Lower leg skin (tissue), 4 donors: ENCODE results near the gene TMEM222. TPM values are rescaled to one million over a fixed set of nuclear protein-coding genes. Genes with fewer than 3 reads are reported as not detected.
A peak's percentile ranks its signal among the peaks of the same experiment; 100 is the strongest.

Source experiments
- DNase-seq, 2 donors: peaks; one replicate each; pipeline ENCODE4 v3.0.0-alpha.2; 2019; ENCODE audit warnings: low spot score in 2 of 2
- H3K4me3 ChIP-seq: fragments of 200-600 bp; sonication (generic); 2 replicates; pipeline ENCODE4 v1.5.1; 2017; ENCODE audit warnings: mild to moderate bottlenecking, low read depth; ENCODE audit not compliant: poor library complexity, severe bottlenecking
- CTCF ChIP-seq, 3 donors: fragments of 450-650 bp; IDR thresholded peaks; one replicate each; pipeline ENCODE4 v1.5.1; 2016; ENCODE audit warnings: antibody characterized with exemption in 3 of 3, mild to moderate bottlenecking in 3 of 3, moderate library complexity in 2 of 3
- POLR2A ChIP-seq, 2 donors: fragments of 450-650 bp; IDR thresholded peaks; one replicate each; pipeline ENCODE4 v1.6.1; 2016 to 2017; ENCODE audit warnings: antibody characterized with exemption in 2 of 2, mild to moderate bottlenecking in 1 of 2, moderate library complexity in 1 of 2
- WGBS, 2 donors: methylation state at CpG; one replicate each; pipeline ENCODE4 v1.1.5; 2018; 5-methylcytosine and 5-hydroxymethylcytosine counted together
- intact Hi-C: fragments of 100-400 bp; cut with DNase I; formaldehyde crosslinking; loops from one replicate; pipeline ENCODE4 v1.15.0; 2023; ENCODE audit warnings: low total_unique reads
- total RNA-seq, 4 donors: library from RNA; depleted of rRNA; stranded (reverse); fragments of >200 nt; gene quantifications; one replicate each; pipeline ENCODE4 v1.1.0, GENCODE V29; 2016

Gene TMEM222
- total RNA-seq, 4 donors from 2014 or later: 24.3 to 35.2 (median 28.7) TPM

- no peak overlapping the region for H3K4me3 ChIP-seq
- TF ChIP-seq CTCF (IDR thresholded peaks at IDR 0.05): no peak
- WGBS, 2 donors: 52 to 67% methylated on average over 9 of the region's 9 CpGs
- intact Hi-C loops: no loop called here
- peak in 1 of 2 donors; percentile 83 for DNase-seq
Measured at GRCh38 chr1:27359822-27360158, 37.8 kb downstream of the TMEM222 start.

- 68 to 79% methylated on average over 70 to 71 of the region's 71 CpGs for whole genome bisulfite sequencing, 2 donors
- no peak for TF ChIP-seq CTCF (IDR thresholded peaks at IDR 0.05)
- TF ChIP-seq POLR2A (IDR thresholded peaks at IDR 0.05): no peak
- no peak for DNase-seq
- intact Hi-C loops: no loop called here
- no peak overlapping the region for H3K4me3 ChIP-seq
Measured at GRCh38 chr1:27360159-27361043, 38.4 kb downstream of the TMEM222 start.

- DNase-seq: no peak
- intact Hi-C loops: no loop called here
- H3K4me3 ChIP-seq: no peak overlapping the region
- TF ChIP-seq CTCF (IDR thresholded peaks at IDR 0.05) (no peak), POLR2A (IDR thresholded peaks at IDR 0.05) (no peak)
- WGBS, 2 donors: 90 to 91% methylated on average over 21 of the region's 21 CpGs
Measured at GRCh38 chr1:27361044-27361402, 39.1 kb downstream of the TMEM222 start.

GRCh38 chr1:27361553-27361952 is 39.6 kb downstream of the TMEM222 start:
- 87 to 94% methylated on average over 3 to 6 of the region's 8 CpGs for WGBS, 2 donors
- no peak overlapping the region for H3K4me3 ChIP-seq
- intact Hi-C loops: no loop called here
- no peak for DNase-seq
- TF ChIP-seq POLR2A (IDR thresholded peaks at IDR 0.05) (no peak), CTCF (IDR thresholded peaks at IDR 0.05) (no peak)

- DNase-seq: no peak
- intact Hi-C loops: no loop called here
- WGBS, 2 donors: 83 to 88% methylated on average over 26 of the region's 26 CpGs
- TF ChIP-seq CTCF (IDR thresholded peaks at IDR 0.05) (no peak), POLR2A (IDR thresholded peaks at IDR 0.05) (no peak)
- H3K4me3 ChIP-seq: no peak overlapping the region
Measured at GRCh38 chr1:27363766-27364695, 42.1 kb downstream of the TMEM222 start.
